ENCODE results near the gene APOF.
"Not testable (repeated sequence)": the region's sequence is repeated elsewhere in the genome, so short reads cannot be mapped to it uniquely, and the experiment has no call there.

The APOF gene

GRCh38 chr12:56362130-56363059, at the start of gene APOF:
Gene APOF (minus strand): TSS chr12:56362857. CDS start chr12:56362745, 112 bp downstream.
- Mint-ChIP-seq H3K27ac (peak within 1 kb of the TSS in 1 of 2 donors; percentile 94), H3K9me3 (no peaks in the 10 kb centered on the region)

GRCh38 chr12:56411781-56412639, 49.4 kb upstream of the APOF start:
- ATAC-seq (no peak), DNase-seq (no peak)
- Mint-ChIP-seq H3K27me3 (no peaks in the 10 kb centered on the region), H3K9me3 (no peaks in the 10 kb centered on the region), H3K27ac (no peak overlapping the region), H3K4me1 (no peaks in the 10 kb centered on the region), H3K4me3 (no peak overlapping the region)

More at GRCh38 chr12:56362130-56363059, at the start of gene APOF:
- no peak for DNase-seq
- Mint-ChIP-seq H3K4me3 (peak within 1 kb of the TSS in 1 of 2 donors; percentile 96), H3K27me3 (no peaks in the 10 kb centered on the region), H3K4me1 (peaks cover 33% of the 10 kb centered on the region)
- no peak for ATAC-seq

- H3K27ac Mint-ChIP-seq = peak overlapping the region in 1 of 2 donors; percentile 27
- no peaks in the 10 kb centered on the region for H3K27me3 Mint-ChIP-seq
- no peak overlapping the region for H3K4me3 Mint-ChIP-seq
- H3K4me1 Mint-ChIP-seq = no peaks in the 10 kb centered on the region
- ATAC-seq (no peak), DNase-seq (no peak)
- H3K9me3 Mint-ChIP-seq = no peaks in the 10 kb centered on the region
These were observed 48.1 kb upstream of the APOF start for GRCh38 chr12:56410768-56411167.

- no peaks in the 10 kb centered on the region for H3K4me1 Mint-ChIP-seq
- H3K27ac Mint-ChIP-seq = no peak overlapping the region
- H3K27me3 Mint-ChIP-seq = no peaks in the 10 kb centered on the region
- ATAC-seq (no peak), DNase-seq (no peak)
- H3K4me3 Mint-ChIP-seq = no peak overlapping the region
- no peaks in the 10 kb centered on the region for H3K9me3 Mint-ChIP-seq
These were observed 46.3 kb upstream of the APOF start for GRCh38 chr12:56408799-56409417.

GRCh38 chr12:56404227-56404626, 41.6 kb upstream of the APOF start:
- not testable (repeated sequence) for H3K4me1 Mint-ChIP-seq, H3K27ac Mint-ChIP-seq, H3K4me3 Mint-ChIP-seq, H3K27me3 Mint-ChIP-seq, ATAC-seq, DNase-seq
- peaks cover 7 to 13% of the 10 kb centered on the region in 2 donors for H3K9me3 Mint-ChIP-seq

- H3K9me3 Mint-ChIP-seq = peaks cover 17 to 22% of the 10 kb centered on the region in 2 donors
- H3K4me1 Mint-ChIP-seq, H3K27me3 Mint-ChIP-seq: not testable (repeated sequence)
These were observed 39.0 kb upstream of the APOF start for GRCh38 chr12:56401612-56402011.

GRCh38 chr12:56401125-56401524, 38.5 kb upstream of the APOF start:
- not testable (repeated sequence) for H3K4me1 Mint-ChIP-seq, H3K4me3 Mint-ChIP-seq, H3K27ac Mint-ChIP-seq, DNase-seq, H3K27me3 Mint-ChIP-seq, ATAC-seq
- H3K9me3 Mint-ChIP-seq = peaks cover 17 to 22% of the 10 kb centered on the region in 2 donors

More at GRCh38 chr12:56401612-56402011, 39.0 kb upstream of the APOF start:
- not testable (repeated sequence) for H3K4me3 Mint-ChIP-seq, ATAC-seq, DNase-seq, H3K27ac Mint-ChIP-seq

- H3K4me3 Mint-ChIP-seq, H3K27me3 Mint-ChIP-seq, DNase-seq, H3K4me1 Mint-ChIP-seq, ATAC-seq, H3K27ac Mint-ChIP-seq: not testable (repeated sequence)
- H3K9me3 Mint-ChIP-seq = peaks cover 17 to 22% of the 10 kb centered on the region in 2 donors
These were observed 36.8 kb upstream of the APOF start for GRCh38 chr12:56399466-56399865.

- H3K9me3 Mint-ChIP-seq = peaks cover 21 to 22% of the 10 kb centered on the region in 2 donors
These were observed 35.7 kb upstream of the APOF start for GRCh38 chr12:56398324-56398723.

GRCh38 chr12:56392331-56392730, 29.7 kb upstream of the APOF start:
- Mint-ChIP-seq H3K27me3 (no peaks in the 10 kb centered on the region), H3K4me3 (no peak overlapping the region), H3K27ac (peak overlapping the region in 1 of 2 donors; percentile 49), H3K4me1 (no peaks in the 10 kb centered on the region), H3K9me3 (peaks cover 8 to 9% of the 10 kb centered on the region in 2 donors)
- no peak for DNase-seq
- ATAC-seq = no peak

More at GRCh38 chr12:56398324-56398723, 35.7 kb upstream of the APOF start:
- Mint-ChIP-seq H3K4me1 (no peaks in the 10 kb centered on the region), H3K27ac (no peak overlapping the region), H3K4me3 (no peak overlapping the region), H3K27me3 (no peaks in the 10 kb centered on the region)
- DNase-seq (no peak), ATAC-seq (no peak)

- ATAC-seq (no peak), DNase-seq (no peak)
- H3K4me1 Mint-ChIP-seq = no peaks in the 10 kb centered on the region
- peak overlapping the region in 1 of 2 donors; percentile 74 for H3K27ac Mint-ChIP-seq
- H3K27me3 Mint-ChIP-seq = no peaks in the 10 kb centered on the region
- H3K4me3 Mint-ChIP-seq = no peak overlapping the region
- peaks cover 8 to 9% of the 10 kb centered on the region in 2 donors for H3K9me3 Mint-ChIP-seq
These were observed 29.1 kb upstream of the APOF start for GRCh38 chr12:56391721-56392120.

- peaks cover 8 to 9% of the 10 kb centered on the region in 2 donors for H3K9me3 Mint-ChIP-seq
- ATAC-seq = no peak
- no peak overlapping the region for H3K4me3 Mint-ChIP-seq
- no peak overlapping the region for H3K27ac Mint-ChIP-seq
- no peaks in the 10 kb centered on the region for H3K4me1 Mint-ChIP-seq
- DNase-seq = no peak
- H3K27me3 Mint-ChIP-seq = no peaks in the 10 kb centered on the region
These were observed 26.8 kb upstream of the APOF start for GRCh38 chr12:56389412-56389811.

GRCh38 chr12:56387152-56387736, 24.6 kb upstream of the APOF start:
- no peak overlapping the region for H3K27ac Mint-ChIP-seq
- H3K9me3 Mint-ChIP-seq = peaks cover 5 to 8% of the 10 kb centered on the region in 2 donors
- no peak overlapping the region for H3K4me3 Mint-ChIP-seq
- ATAC-seq (no peak), DNase-seq (no peak)
- H3K4me1 Mint-ChIP-seq = no peaks in the 10 kb centered on the region
- no peaks in the 10 kb centered on the region for H3K27me3 Mint-ChIP-seq

- no peak overlapping the region for H3K4me3 Mint-ChIP-seq
- DNase-seq (no peak), ATAC-seq (no peak)
- no peaks in the 10 kb centered on the region for H3K27me3 Mint-ChIP-seq
- H3K4me1 Mint-ChIP-seq = no peaks in the 10 kb centered on the region
- no peak overlapping the region for H3K27ac Mint-ChIP-seq
- H3K9me3 Mint-ChIP-seq = no peaks in the 10 kb centered on the region
These were observed 23.2 kb upstream of the APOF start for GRCh38 chr12:56385873-56386272.

- Mint-ChIP-seq H3K4me3 (no peak overlapping the region), H3K4me1 (no peaks in the 10 kb centered on the region), H3K27ac (no peak overlapping the region), H3K27me3 (no peaks in the 10 kb centered on the region), H3K9me3 (no peaks in the 10 kb centered on the region)
- DNase-seq = no peak
- no peak for ATAC-seq
These were observed 20.0 kb upstream of the APOF start for GRCh38 chr12:56382611-56383010.

All from stimulated activated naive CD8-positive, alpha-beta T cell treated with anti-CD3 and anti-CD28 coated beads, Interleukin-15, amount 100 ng/mL, for 72 hours (primary cell).